DOHH2 (cell line): ENCODE data around the gene SMCO4.

Experiments used
- H3F3A ChIP-seq: fragments of 200-600 bp; sonication (generic), shearing (Covaris generic); 2 replicates; pipeline ENCODE4 v1.6.0; 2016; ENCODE audit warnings: antibody characterized with exemption, mild to moderate bottlenecking; ENCODE audit not compliant: control insufficient read depth, insufficient read depth
- H3K27ac ChIP-seq: fragments of 200-600 bp; sonication (generic); 2 replicates; pipeline ENCODE4 v1.5.1; 2014; ENCODE audit warnings: low read depth, mild to moderate bottlenecking, low read length, moderate library complexity
- H3K27me3 ChIP-seq: fragments of 200-600 bp; sonication (generic); 2 replicates; pipeline ENCODE4 v1.6.1; 2014; ENCODE audit warnings: mild to moderate bottlenecking, low read length, mixed read lengths; ENCODE audit not compliant: control insufficient read depth
- H3K36me3 ChIP-seq: fragments of 200-600 bp; sonication (generic); 2 replicates; pipeline ENCODE4 v1.6.1; 2014; ENCODE audit warnings: mild to moderate bottlenecking, low read length, moderate library complexity, mixed read lengths; ENCODE audit not compliant: control insufficient read depth
- H3K4me1 ChIP-seq: fragments of 200-600 bp; sonication (generic); 2 replicates; pipeline ENCODE4 v1.6.1; 2014; ENCODE audit warnings: mild to moderate bottlenecking, low read length, mixed read lengths; ENCODE audit not compliant: control insufficient read depth
- H3K4me2 ChIP-seq: fragments of 200-600 bp; sonication (generic); 2 replicates; pipeline ENCODE4 v1.6.0; 2014; ENCODE audit warnings: mild to moderate bottlenecking, low read length, moderate library complexity
- H3K4me3 ChIP-seq: fragments of 200-600 bp; sonication (generic); 2 replicates; pipeline ENCODE4 v1.5.1; 2014; ENCODE audit warnings: mild to moderate bottlenecking, low read length, mixed read lengths
- H3K79me2 ChIP-seq: fragments of 200-600 bp; sonication (generic); 2 replicates; pipeline ENCODE4 v1.6.1; 2014; ENCODE audit warnings: mild to moderate bottlenecking, low read length, mixed read lengths; ENCODE audit not compliant: control insufficient read depth
- H3K9me2 ChIP-seq: fragments of 200-600 bp; sonication (generic); replicated peaks from 2 replicates; pipeline ENCODE4 v1.6.1; 2014; ENCODE audit warnings: mild to moderate bottlenecking, low read length, mixed read lengths; ENCODE audit not compliant: control insufficient read depth
- H3K9me3 ChIP-seq: fragments of 200-600 bp; sonication (generic); 2 replicates; pipeline ENCODE4 v1.6.1; 2014; ENCODE audit warnings: antibody characterized with exemption, low read length, mixed read lengths; ENCODE audit not compliant: control insufficient read depth, insufficient read depth
- H4K20me1 ChIP-seq: fragments of 200-600 bp; sonication (generic); 2 replicates; pipeline ENCODE4 v1.6.0; 2014; ENCODE audit warnings: low read depth, mild to moderate bottlenecking, antibody characterized with exemption, low read length, moderate library complexity; ENCODE audit not compliant: control insufficient read depth, insufficient read depth
- CTCF ChIP-seq: fragments of 200-600 bp; sonication (generic); IDR thresholded peaks from one replicate; pipeline ENCODE4 v1.5.1; 2014; ENCODE audit warnings: antibody characterized with exemption, mild to moderate bottlenecking, low read depth, low read length; ENCODE audit not compliant: poor library complexity, severe bottlenecking
- EZH2phosphoT487 ChIP-seq: fragments of 200-600 bp; sonication (generic); IDR thresholded peaks from 2 replicates; pipeline ENCODE4 v1.6.1; 2017; ENCODE audit warnings: borderline replicate concordance, mild to moderate bottlenecking, antibody characterized with exemption, low read length, moderate library complexity, mixed read lengths

The SMCO4 gene

GRCh38 chr11:93529707-93530467 is 13.3 kb downstream of the SMCO4 start:
- Histone ChIP-seq H3K4me1 (peaks cover 20% of the 10 kb centered on the region), H3F3A (no peaks in the 10 kb centered on the region), H4K20me1 (no peaks in the 10 kb centered on the region), H3K79me2 (no peaks in the 10 kb centered on the region), H3K4me3 (no peak overlapping the region), H3K9me2 (no peaks in the 10 kb centered on the region), H3K27me3 (no peaks in the 10 kb centered on the region), H3K27ac (no peak overlapping the region), H3K9me3 (no peaks in the 10 kb centered on the region), H3K36me3 (no peaks in the 10 kb centered on the region), H3K4me2 (no peak overlapping the region)
- TF ChIP-seq CTCF (no peak), EZH2phosphoT487 (no peak)

DNA sequence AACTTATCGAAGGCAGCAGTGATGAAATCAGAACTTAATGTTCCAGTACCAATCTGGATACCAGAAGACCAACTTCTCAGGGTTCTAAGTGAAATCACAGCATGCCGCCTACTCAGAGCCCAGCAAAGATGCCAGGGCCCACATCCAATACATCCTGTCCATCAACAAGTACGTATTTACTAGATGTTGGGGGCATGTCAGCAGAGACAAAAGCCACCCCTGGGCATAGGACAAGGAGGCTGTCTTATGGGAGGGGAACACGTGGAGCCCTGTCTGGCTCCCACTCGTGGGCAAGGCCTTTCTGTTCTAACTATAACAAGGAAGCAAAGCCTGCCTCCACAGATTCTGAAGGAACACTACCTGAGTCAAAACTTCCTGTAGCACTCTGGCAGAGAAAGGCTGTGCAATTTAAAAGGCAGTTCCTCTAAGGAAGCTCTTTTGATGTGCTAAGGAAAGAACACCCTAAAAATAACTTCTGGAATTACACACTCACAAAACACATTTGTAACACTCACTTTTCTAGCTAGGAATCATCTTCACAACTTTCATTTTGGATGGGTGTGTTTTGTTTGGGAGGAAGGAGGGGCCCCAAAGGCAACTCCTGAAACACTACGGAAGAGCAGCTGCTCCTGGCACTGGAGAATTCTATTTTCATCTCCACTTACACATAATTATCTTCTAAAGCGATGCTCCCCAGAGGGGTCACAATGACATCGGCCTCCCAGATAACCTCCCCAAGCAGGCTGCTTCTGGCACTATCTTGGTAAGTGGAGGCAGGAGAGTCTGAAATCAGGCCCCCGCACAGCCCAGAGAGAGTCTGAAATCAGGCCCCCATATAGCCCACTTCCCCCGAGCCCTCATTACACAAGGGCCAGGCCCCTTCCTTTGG is 14.2 kb downstream of the SMCO4 start:
- H3K9me2 ChIP-seq, result no peaks in the 10 kb centered on the region
- H3K36me3 ChIP-seq, result no peaks in the 10 kb centered on the region
- H3K79me2 ChIP-seq, result no peaks in the 10 kb centered on the region
- TF ChIP-seq EZH2phosphoT487, result no peak
- no peak for TF ChIP-seq CTCF
- no peaks in the 10 kb centered on the region for H4K20me1 ChIP-seq
- H3K4me2 ChIP-seq, result no peak overlapping the region
- no peaks in the 10 kb centered on the region for H3F3A ChIP-seq
- H3K4me3 ChIP-seq, result no peak overlapping the region
- no peak overlapping the region for H3K27ac ChIP-seq
- no peaks in the 10 kb centered on the region for H3K9me3 ChIP-seq
- peaks cover 22% of the 10 kb centered on the region for H3K4me1 ChIP-seq
- H3K27me3 ChIP-seq, result no peaks in the 10 kb centered on the region

DNA sequence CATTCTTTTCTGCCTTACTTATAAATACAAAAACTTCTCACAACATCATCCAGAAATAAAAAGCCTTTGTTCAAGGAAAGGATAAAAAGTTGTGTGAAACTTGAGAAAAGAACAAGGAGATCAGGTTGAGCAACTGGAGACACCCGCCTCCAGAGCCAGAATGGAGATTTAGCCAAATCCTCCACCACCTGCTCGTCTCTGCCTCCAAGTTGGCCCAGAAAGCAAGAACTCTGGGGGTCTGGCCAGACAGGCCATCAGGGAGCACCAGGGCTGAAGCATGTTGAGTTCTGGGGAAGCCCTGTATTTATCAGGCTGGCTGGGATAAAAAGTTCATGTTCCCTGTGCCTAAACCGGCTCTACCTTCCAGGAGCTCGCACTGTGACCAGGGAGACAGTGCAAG is 14.9 kb downstream of the SMCO4 start:
- Histone ChIP-seq H3K36me3 (no peaks in the 10 kb centered on the region), H3F3A (no peaks in the 10 kb centered on the region), H4K20me1 (no peaks in the 10 kb centered on the region), H3K4me3 (no peak overlapping the region), H3K79me2 (no peaks in the 10 kb centered on the region), H3K4me1 (peaks cover 24% of the 10 kb centered on the region), H3K27me3 (no peaks in the 10 kb centered on the region), H3K9me3 (no peaks in the 10 kb centered on the region), H3K4me2 (no peak overlapping the region), H3K27ac (no peak overlapping the region), H3K9me2 (no peaks in the 10 kb centered on the region)
- no peak for TF ChIP-seq CTCF
- TF ChIP-seq EZH2phosphoT487, result no peak
